Urothelium cell line (cell line): ENCODE measurements around the gene PIEZO2.
A peak's percentile ranks its signal among the peaks of the same experiment; 100 is the strongest.

Experiments
- DNase-seq: peaks from one replicate; pipeline ENCODE4 v3.0.0; 2011; ENCODE audit warnings: low spot score, mixed read lengths
- FAIRE-seq: peaks from 2 replicates; lab custom pipeline; 2011; peaks lifted over from hg19 to GRCh38; lab: Jason Lieb, UNC

The PIEZO2 gene

DNA sequence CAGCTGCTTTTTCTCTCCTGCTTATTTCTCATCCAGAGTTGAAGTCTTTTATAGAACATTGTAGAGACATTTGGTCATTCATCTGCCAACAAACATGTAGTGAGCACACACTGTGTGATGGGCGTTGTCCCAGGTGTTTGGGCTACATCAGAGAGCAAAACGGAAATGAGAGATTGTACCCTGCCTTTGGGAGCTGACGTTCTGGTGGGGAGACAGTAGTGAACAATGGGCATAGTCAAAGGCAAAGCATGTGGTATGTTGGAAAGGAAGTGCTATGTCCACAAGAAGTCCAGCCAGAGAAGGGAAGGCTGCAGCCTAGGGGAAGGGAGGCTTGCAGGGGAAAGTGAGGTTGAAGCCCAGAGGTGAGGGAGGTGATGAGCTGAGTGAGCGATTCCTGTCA, 78.1 kb downstream of the PIEZO2 start:
- no peak for DNase-seq

GRCh38 chr18:11070593-11070992, 78.8 kb downstream of the PIEZO2 start:
- no peak for FAIRE-seq
- no peak for DNase-seq

More for the DNA sequence above, 78.1 kb downstream of the PIEZO2 start:
- FAIRE-seq, result peak; percentile 87

- no peak for FAIRE-seq
- no peak for DNase-seq
Observed at GRCh38 chr18:11066038-11066437, 83.3 kb downstream of the PIEZO2 start.

DNA sequence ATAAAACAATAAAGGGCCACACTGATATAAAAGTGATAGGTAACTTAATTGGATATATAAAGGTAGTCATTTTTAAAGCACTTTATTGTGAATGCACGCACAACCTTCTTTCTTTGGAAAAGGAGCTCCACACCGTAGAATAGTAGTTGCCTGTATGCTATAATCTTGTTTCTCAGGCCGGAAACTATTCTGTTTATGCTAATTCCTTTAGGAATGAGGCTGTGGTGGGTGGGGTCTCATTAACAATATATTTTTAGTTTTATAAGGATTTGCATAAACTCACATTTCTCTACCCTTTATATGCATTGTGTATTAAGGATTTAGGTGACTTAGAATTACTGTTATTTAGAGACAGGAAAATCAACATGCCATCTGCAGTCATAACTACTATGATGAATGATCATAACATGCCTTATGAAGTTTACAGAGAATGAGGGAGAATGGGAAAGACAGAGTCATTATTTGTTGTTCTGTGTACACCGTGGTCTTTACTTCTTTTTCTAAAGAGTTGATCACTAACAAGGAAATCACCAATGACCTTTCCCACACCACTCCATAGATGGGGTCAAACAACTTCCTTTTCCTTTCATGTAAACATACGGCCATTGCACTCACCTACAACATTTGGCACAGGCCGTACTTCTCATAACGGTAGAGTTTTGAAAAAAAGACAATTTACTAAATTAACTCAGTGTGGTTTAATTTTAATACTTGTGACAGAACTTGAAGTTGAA, 84.5 kb downstream of the PIEZO2 start:
- DNase-seq (no peak), FAIRE-seq (no peak)

DNA sequence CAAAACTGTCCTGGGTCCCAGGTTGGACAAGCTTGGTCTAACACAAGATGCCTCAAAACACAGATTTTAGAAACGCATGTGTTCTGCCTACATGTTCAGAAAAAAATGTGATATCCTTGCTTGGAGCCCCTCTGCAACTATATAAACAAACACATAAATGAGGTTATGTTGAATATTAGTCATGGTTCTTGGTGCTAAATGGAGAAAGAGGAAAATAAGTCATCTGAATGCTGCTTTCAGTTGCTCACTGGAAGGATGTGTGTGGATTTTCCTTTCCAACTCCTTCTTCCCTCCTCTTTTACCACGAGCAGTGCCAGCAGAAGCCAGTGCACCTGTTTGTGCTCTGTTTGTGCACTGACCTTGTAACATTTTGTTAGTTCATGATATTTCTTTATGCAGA, 85.3 kb downstream of the PIEZO2 start:
- no peak for FAIRE-seq

DNA sequence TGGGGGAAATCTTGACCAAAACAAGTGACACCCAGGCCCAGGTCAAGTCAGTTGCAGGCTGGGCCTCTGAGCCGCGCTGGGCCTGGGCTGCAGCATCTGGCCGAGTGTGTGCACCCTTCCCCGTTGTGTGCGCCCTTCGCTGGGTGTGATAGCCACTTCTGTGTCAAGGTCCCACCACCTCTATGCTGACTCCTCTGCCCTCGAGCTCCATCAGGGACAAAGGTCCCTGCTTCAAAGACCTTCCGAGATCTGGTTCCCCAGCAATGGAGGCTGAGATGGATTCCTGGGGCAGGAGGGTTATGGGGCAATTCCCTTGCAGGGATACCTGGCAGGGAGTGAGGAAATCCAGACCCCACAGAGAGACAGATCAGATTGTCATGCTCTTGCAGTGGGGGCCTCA, 93.6 kb downstream of the PIEZO2 start:
- no peak for FAIRE-seq
- DNase-seq, result no peak

More for the DNA sequence above, 85.3 kb downstream of the PIEZO2 start:
- no peak for DNase-seq

DNA sequence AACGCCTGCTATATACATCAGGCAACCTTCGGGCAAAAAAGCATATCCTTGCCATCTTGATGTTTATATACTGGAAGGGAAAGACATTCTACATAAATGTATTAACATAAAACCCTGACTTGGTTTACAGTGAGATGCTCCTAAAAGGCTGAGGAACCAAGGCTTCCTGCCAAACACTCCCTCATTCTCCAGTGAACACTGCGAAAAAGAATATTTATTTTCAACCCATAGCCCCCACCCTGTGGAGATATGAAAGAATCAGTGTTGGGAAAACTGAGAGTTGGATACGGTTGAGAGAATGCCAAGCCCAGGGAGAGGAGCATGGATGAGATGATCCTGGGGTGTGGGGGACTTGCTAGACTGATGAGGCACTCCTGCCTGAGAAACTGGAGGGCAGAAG, 94.9 kb downstream of the PIEZO2 start:
- FAIRE-seq, result no peak
- no peak for DNase-seq

DNA sequence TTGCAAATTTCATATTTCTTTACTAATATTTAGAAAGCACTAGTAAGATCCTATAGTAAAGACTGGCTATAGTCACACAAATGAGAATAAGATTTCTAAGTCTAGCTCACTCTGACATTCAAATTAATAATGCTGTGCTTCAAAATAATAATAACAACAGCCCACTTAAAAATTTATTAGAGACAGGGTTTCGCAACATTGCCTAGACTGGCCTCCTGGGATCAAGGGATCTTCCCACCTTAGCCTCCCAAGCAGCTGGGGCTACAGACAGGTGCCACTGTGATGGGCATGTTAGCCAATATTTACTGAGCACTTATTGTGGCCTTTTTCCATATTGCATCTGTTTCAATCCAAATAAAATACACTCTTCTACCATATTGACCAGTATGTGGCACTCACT, 96.1 kb downstream of the PIEZO2 start:
- no peak for DNase-seq
- FAIRE-seq, result no peak

DNA sequence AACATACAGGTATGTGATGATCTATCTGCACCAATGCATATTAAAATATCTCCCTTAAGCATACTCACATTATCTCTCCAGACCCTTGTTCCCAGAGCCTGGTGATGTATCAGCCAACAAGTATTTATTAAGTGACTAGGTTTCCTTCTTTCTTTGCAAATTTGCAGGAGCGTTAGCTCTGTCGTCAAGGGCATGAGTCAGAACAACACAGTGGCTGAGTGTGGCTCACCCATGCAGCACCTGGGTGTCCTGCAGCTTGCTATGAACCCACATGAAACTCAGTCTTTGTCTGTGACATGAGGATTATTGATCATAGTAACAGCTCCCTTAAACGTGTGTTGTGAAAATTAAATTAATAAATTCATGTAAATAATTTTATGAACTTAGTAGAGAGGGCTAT, 96.6 kb downstream of the PIEZO2 start:
- peak; percentile 63 for FAIRE-seq
- DNase-seq, result peak; percentile 57

GRCh38 chr18:11051462-11051861, 97.9 kb downstream of the PIEZO2 start:
- DNase-seq, result no peak
- no peak for FAIRE-seq

GRCh38 chr18:11050966-11051365, 98.4 kb downstream of the PIEZO2 start:
- FAIRE-seq (no peak), DNase-seq (no peak)

- DNase-seq (no peak), FAIRE-seq (peak; percentile 84)
Observed at GRCh38 chr18:11047817-11048216, 101.6 kb downstream of the PIEZO2 start.

DNA sequence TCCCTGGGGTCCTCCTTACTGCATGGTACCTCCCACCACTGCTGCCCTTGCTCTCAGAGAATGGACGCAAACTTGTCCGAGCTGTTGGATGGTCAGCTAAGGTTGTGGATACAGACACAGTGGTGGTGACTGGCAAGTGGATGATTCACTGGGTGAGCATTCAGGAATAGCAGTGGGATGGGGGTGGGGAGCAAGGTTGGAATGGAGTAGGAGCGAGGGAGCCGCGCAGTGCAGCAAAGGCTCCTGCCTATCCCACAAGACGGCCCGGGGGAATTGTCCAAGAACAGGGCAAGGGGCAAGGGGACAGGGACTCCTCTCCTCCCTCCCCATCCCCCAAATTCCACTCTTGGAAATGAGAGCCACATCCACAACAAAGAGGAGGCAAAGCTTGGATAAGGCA, 102.2 kb downstream of the PIEZO2 start:
- FAIRE-seq (peak; percentile 100), DNase-seq (peak; percentile 90)

GRCh38 chr18:11046140-11046539, 103.2 kb downstream of the PIEZO2 start:
- no peak for FAIRE-seq
- no peak for DNase-seq

DNA sequence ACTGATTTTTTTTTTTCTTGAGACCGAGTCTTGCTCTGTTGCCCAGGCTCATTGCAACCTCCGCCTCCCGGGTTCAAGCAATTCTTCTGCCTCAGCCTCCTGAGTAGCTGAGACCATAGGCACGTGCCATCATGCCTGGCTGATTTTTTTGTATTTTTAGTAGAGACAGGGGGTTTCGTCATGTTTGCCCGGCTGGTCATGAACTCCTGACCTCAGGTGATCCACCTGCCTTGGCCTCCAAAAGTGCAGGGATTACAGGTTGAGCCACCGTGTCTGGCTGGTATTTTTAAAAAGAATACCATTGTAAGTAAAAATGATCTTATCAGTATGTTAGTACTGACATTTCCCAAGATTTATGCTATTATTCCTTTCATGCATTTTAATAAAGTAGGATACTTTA, 105.7 kb downstream of the PIEZO2 start:
- DNase-seq, result no peak
- no peak for FAIRE-seq

- FAIRE-seq (peak; percentile 87), DNase-seq (no peak)
Observed at GRCh38 chr18:11042247-11042646, 107.1 kb downstream of the PIEZO2 start.

DNA sequence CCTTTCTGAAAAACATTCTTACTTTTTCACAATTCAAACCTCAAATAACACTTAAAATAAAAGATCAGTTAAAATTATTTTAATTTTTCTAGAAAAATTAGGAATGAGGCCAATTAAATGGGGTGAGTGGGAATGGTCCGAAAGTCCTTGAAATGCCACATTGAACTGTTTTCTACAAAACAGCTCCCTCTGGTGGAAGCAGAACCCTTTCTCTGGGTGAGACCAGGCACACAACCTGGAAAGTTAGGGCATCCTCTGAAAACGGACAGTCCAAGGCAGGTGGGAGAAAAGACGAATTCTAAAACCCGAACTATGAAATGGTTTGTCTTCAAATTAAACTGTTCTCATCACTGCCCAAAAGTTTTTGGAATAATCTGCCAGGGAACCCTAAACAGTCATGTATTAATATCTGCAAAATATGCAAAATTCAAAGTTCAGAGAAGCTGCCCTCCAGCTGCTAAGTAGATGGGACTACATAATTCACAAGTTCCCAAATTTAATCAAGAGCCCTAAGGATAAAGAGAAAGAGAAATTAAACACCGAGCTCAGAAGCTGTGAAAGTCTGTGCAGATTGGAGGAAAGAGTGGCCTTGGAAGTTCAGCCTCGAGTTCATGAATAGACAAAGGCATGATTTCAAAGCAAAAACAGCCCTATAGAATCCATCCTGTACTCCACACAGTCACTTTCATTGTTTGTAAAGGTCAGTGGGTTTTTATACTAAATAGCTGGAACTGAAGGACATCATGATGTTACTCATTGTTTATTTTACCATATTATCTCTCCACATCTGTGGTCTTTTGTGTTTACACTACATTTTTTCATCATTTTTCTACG, 108.3 kb downstream of the PIEZO2 start:
- peak; percentile 76 for FAIRE-seq
- DNase-seq, result peak; percentile 77

GRCh38 chr18:11040359-11040758, 109.0 kb downstream of the PIEZO2 start:
- FAIRE-seq, result no peak

DNA sequence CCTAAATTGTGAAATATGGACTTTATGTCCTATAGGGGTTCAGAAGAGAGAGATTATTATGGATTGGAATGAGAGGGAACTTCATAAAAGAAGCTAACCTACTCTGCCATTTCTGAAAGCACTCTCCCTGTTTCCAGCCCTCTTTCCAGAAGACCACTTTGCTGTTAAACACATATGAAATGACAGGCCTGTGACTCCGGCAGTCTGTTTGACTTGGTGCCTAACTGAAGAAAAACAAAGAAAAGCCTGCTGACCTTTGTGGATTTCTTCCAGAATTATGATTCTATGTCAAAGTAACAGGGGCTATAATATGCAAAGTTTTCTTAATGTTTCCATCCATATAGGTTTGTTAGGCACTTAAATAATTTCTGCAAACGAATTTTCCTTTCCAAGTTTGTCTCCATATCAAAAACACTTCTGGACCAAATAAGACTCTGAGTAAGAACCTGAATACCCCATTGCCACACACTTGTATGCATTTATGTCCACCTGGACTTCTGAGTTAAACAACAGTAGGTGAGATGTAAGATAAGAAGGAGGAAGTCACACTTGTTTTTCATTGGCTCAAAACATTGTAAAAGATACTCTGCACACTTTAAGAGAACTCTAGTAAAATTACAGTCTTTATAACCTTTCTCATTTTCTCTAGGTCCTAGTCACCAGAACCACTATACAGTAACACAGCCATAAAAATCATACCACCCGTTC, 111.7 kb downstream of the PIEZO2 start:
- FAIRE-seq (no peak), DNase-seq (no peak)

More at GRCh38 chr18:11040359-11040758, 109.0 kb downstream of the PIEZO2 start:
- DNase-seq, result no peak

DNA sequence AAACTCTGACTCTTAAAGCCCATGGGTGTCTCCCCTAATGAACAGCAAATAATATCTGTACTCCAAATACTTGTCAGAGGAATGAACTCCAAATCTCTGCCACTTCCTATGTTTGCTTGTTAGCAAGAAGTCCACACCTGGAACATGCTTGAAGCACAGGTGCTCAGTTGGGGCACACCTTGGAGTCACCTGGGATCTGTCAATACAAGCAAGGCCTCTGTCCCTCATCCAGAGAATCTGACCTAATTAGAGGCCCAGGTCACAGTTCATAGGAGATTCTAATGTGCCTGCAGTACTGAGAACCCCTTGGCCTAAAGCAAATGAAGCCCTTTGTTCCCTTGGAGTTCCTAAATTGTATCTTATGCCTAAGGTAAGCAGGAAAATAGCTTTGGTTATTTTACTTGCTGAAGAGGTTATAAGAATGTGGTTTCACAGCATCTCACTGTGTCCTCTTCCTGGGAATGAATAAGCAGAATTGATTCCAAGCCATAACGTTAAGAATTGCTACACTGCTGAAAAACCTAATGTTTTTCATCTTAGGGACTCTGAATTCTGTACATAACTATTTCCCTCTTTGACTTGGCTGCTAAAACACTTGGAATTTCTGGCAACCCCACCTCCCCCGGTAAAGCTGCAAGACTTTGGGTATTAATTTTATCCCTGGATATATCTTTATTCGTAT, 113.4 kb downstream of the PIEZO2 start:
- DNase-seq (no peak), FAIRE-seq (no peak)

DNA sequence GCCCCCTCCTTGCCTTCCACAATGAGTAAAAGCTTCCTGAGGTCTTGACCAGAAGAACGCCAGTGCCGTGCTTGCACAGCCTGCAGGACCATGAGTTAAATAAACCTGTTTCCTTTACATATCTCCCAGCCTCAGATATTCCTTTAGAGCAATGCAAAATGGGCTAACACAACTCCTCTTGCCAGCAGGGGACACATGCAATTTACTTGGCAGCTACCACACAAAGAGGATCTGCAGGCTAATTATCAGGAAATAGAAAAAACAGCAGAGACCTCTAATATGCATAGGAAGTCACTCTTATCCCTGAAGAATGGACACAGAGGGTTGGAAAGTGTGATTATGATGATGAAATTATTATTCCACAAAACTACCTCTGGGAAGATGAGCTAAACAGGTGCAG, 114.0 kb downstream of the PIEZO2 start:
- FAIRE-seq (no peak), DNase-seq (no peak)
